Measurements from ENCODE around the gene ERH. TPM values are rescaled to one million over a fixed set of nuclear protein-coding genes. Genes with fewer than 3 reads are reported as not detected.
A peak's percentile ranks its signal among the peaks of the same experiment; 100 is the strongest.

Gene ERH
- total and polyA plus RNA-seq, 8 donors = 134 to 309 (median 279) TPM

DNA sequence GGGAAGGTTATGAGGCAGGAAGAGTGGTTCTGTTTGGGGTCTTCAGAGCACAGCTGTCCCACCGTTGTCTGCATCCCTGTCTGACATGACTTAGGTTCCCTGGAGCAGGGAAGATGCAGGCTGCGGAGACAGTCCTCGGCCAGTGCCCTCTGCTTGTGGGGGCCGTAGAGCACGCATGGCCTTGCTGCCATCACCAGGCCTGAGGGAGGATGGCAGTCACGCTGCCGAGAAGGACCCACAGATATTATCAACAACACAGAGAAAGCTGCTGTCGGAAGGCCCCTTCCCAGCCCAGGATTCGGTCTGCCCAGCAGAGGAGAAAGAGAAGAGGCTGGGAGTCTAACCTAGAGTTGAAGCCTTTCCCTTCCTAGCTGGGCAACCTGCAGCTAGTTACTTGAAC, 35.0 kb downstream of the ERH start:
- no peak overlapping the region for H3K27ac ChIP-seq
- H3K27me3 ChIP-seq = no peaks in the 10 kb centered on the region
- intact Hi-C loops (cut with DNase I) = no loop called here
- H3K4me3 ChIP-seq = no peak overlapping the region
- no peaks in the 10 kb centered on the region for H3K36me3 ChIP-seq
- TF ChIP-seq, protein P1, sequence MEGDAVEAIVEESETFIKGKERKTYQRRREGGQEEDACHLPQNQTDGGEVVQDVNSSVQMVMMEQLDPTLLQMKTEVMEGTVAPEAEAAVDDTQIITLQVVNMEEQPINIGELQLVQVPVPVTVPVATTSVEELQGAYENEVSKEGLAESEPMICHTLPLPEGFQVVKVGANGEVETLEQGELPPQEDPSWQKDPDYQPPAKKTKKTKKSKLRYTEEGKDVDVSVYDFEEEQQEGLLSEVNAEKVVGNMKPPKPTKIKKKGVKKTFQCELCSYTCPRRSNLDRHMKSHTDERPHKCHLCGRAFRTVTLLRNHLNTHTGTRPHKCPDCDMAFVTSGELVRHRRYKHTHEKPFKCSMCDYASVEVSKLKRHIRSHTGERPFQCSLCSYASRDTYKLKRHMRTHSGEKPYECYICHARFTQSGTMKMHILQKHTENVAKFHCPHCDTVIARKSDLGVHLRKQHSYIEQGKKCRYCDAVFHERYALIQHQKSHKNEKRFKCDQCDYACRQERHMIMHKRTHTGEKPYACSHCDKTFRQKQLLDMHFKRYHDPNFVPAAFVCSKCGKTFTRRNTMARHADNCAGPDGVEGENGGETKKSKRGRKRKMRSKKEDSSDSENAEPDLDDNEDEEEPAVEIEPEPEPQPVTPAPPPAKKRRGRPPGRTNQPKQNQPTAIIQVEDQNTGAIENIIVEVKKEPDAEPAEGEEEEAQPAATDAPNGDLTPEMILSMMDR (IDR thresholded peaks at IDR 0.05) = no peak
- peak; percentile 31 for ATAC-seq
- DNase-seq = peak in 1 of 4 donors; percentile 5
- H3K4me1 ChIP-seq = no peaks in the 10 kb centered on the region
- no peaks in the 10 kb centered on the region for H3K9me3 ChIP-seq

DNA sequence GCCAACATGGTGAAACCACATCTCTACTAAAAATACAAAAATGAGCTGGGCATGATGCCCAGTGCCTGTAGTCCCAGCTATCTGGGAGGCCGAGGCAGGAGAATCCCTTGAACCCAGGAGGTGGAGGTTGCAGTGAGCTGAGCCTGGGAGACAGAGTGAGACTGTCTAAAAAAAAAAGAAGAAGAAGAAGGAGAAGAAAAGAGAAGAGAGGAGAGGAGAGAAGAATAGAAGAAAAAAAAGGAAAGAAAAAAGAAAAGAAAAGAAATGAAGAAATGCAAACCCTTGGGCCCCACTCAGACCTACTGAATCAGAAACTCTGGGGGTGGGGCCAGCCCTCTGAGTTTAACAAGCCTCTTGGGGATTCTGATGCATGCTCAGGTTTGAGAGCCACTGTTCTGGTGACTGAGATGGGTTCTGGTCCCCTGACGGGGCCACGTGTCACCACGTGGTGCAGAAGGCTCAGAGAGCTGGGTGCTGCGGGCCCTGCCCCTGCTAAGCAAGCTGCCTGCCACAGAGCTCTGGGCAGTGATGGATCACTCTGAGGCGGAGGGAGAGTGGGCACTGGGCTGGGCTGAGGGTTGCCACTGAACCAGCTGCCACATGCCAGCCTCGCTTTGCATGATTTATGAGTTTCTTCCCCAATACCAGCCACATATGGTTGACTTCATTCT, 37.5 kb downstream of the ERH start:
- H3K4me1 ChIP-seq = no peaks in the 10 kb centered on the region
- H3K4me3 ChIP-seq = no peak overlapping the region
- ATAC-seq (no peak), DNase-seq (no peak)
- H3K36me3 ChIP-seq = no peaks in the 10 kb centered on the region
- H3K27ac ChIP-seq = no peak overlapping the region
- TF ChIP-seq, protein P1 (IDR thresholded peaks at IDR 0.05) = no peak
- no peaks in the 10 kb centered on the region for H3K27me3 ChIP-seq
- intact Hi-C loops (cut with DNase I) = no loop called here
- no peaks in the 10 kb centered on the region for H3K9me3 ChIP-seq

DNA sequence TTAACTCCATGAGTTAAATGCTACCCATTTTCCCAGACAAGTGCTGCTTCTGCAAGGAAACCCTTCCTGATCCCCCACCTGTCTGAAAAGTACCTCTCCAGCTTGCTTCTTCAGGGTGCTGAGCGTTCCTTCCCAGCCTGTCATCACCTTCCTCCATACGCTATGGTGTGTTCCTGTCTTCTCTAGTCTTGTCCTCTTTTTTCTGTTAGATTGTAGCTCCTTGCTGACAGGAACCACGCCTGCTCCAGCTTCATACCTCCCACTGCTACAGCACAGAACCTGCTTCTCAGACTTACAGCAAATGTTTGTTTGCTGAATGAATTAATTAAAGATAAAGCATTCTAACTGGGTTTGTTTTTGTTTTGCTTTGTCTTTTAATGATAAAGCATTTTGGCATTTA, 39.1 kb downstream of the ERH start:
- Histone ChIP-seq H3K4me1 (no peaks in the 10 kb centered on the region), H3K27me3 (no peaks in the 10 kb centered on the region), H3K36me3 (no peaks in the 10 kb centered on the region), H3K4me3 (no peak overlapping the region), H3K9me3 (no peaks in the 10 kb centered on the region), H3K27ac (no peak overlapping the region)
- DNase-seq (no peak), ATAC-seq (no peak)
- TF ChIP-seq, protein P1 (IDR thresholded peaks at IDR 0.05) = no peak
- intact Hi-C loops (cut with DNase I) = no loop called here

DNA sequence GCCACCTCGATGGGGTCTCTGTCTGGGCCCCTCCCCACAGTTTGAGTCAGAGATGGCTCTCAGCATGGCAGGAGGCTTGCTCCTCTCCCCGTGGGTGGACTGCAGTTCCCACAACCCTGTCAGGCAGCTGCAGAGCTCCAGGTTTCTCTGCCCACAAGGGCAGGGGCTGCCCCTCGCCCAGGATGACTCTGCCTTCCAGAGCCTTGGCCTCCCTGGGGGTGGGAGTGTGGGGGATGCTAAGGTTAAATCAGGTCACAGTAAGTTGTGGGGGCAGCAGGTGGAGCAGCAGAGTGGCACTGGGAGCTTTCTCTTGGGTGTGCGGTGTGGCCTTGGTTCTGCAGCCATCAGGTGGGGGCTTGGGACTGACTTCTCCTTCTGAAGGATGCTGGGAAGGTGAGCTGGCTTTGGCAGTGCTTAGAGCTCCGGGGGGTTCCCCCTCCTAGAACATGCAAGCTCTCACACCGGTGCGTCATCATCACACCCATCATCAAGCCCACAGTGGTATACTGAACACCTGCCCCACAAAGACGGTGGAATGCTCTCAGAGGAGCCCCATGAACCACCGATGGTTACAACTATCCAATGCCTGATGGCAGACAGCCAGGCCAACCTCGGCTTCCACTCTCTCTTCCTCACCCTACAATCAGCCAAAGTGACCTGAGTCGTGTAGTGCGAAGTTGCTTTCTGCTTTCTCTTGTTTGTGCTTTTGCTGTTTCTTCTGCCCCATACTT, 39.7 kb downstream of the ERH start:
- no peaks in the 10 kb centered on the region for H3K9me3 ChIP-seq
- H3K4me3 ChIP-seq = no peak overlapping the region
- H3K4me1 ChIP-seq = no peaks in the 10 kb centered on the region
- no peaks in the 10 kb centered on the region for H3K27me3 ChIP-seq
- no peak for DNase-seq
- intact Hi-C loops (cut with DNase I) = no loop called here
- TF ChIP-seq, protein P1 (IDR thresholded peaks at IDR 0.05) = no peak
- H3K36me3 ChIP-seq = no peaks in the 10 kb centered on the region
- no peak overlapping the region for H3K27ac ChIP-seq
- ATAC-seq = no peak

DNA sequence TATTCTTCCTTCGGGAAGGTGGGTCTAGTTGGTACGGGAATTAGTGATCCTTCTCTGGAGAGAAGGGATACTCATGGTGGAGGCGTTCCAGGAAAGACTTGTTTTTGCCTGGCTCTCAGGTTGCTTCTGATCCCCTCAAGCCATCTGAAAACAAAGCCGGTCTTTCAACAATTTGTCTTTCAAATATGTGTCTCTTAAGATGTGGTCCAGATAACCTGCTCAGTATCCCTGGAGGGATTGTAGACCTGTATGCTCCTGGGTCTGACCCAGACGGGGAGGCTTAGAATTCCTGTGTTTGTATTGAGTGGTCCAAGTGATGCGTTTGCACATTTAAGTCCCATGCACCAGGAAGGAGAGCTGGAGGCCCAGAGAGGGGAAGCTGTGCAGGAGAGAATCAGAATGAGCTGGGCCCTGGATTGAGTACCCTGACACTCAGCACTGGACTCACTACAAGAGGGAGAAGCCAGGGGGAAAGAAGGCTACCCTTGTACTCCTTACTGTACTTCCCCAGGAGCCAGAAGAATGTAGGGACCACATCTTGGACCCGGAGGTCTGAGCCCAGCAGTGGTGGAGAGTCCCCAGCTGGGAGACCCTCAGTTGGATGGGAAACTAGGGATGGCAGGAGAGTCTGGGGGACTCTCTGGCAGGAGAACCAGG, 40.4 kb downstream of the ERH start:
- Histone ChIP-seq H3K27ac (no peak overlapping the region), H3K9me3 (no peaks in the 10 kb centered on the region), H3K36me3 (no peaks in the 10 kb centered on the region), H3K27me3 (no peaks in the 10 kb centered on the region), H3K4me1 (no peaks in the 10 kb centered on the region), H3K4me3 (no peak overlapping the region)
- ATAC-seq = no peak
- intact Hi-C loops (cut with DNase I) = no loop called here
- no peak for DNase-seq
- TF ChIP-seq, protein P1 (IDR thresholded peaks at IDR 0.05) = no peak

Data from left lung (tissue), 10 donors.